GM20000 (cell line): Measurements from ENCODE around the gene TIMP2.

ENCODE experiments used
- DNase-seq: peaks from one replicate; pipeline ENCODE4 v3.0.0; 2012; ENCODE audit warnings: low spot score
- TF ChIP-seq, protein P1 (sequence below): IDR thresholded peaks from 2 replicates; pipeline ENCODE4 v1.5.1; 2012; ENCODE audit warnings: mild to moderate bottlenecking, control low read depth; ENCODE audit errors: extremely low read depth, missing control alignments

The TIMP2 gene

DNA sequence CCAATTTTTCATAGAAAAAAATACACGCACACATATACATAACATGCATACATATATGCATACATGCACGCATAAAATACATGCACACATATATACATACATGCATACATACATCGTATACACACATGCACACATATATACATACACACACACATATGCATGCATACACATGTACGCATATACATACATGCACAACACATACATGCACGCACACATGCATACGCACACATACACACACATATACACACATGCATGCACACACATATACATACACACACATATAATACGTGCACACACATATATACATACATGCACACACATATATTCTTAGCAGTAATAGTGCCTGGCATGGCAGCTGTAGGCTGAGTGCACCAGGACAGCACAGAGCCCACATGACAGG is 109.5 kb downstream of the TIMP2 start:
- TF ChIP-seq, protein P1, sequence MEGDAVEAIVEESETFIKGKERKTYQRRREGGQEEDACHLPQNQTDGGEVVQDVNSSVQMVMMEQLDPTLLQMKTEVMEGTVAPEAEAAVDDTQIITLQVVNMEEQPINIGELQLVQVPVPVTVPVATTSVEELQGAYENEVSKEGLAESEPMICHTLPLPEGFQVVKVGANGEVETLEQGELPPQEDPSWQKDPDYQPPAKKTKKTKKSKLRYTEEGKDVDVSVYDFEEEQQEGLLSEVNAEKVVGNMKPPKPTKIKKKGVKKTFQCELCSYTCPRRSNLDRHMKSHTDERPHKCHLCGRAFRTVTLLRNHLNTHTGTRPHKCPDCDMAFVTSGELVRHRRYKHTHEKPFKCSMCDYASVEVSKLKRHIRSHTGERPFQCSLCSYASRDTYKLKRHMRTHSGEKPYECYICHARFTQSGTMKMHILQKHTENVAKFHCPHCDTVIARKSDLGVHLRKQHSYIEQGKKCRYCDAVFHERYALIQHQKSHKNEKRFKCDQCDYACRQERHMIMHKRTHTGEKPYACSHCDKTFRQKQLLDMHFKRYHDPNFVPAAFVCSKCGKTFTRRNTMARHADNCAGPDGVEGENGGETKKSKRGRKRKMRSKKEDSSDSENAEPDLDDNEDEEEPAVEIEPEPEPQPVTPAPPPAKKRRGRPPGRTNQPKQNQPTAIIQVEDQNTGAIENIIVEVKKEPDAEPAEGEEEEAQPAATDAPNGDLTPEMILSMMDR: no peak
- no peak for DNase-seq

DNA sequence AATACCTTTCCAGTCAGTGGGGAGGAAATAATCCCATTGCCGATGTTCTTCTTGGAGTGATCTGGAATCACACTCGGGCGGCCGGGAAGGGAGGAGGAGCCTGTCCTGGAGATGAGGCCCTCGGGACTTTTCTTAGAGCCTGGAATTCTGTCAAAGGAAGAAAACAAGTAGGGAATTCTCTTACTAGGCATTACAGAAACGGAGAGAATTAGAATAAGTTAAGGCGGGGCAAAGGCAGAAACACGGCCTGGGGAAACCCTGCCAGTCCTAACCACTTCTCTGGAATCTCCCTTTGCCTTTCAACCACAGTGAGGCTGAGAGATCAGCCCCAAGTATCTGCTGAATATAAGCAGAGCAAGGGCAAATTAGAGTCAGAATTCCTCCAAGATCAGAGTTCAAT is 112.3 kb downstream of the TIMP2 start:
- no peak for DNase-seq

GRCh38 chr17:78808163-78808562 is 117.0 kb downstream of the TIMP2 start:
- TF ChIP-seq, protein P1: no peak
- DNase-seq: no peak

More for the DNA sequence above, 112.3 kb downstream of the TIMP2 start:
- TF ChIP-seq, protein P1: no peak

DNA sequence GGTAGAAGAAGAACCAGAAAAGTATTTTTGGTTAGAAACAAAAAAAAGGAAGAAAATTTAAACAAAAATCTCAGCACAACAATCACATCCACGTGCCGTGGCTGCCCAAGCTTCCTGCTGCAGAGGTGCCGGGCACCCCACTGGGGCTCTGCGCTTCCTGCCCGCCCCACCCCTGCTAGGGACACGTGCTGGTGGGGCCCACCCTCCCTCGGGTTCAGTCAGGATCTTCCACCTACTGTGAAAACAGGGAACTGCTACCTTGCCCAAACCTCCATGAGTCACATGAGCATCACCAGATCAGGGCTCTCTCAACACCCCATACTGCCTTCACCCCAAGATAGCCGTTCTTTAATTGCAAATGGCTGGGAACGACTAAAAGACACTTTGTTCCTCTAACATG is 118.7 kb downstream of the TIMP2 start:
- TF ChIP-seq, protein P1: no peak
- no peak for DNase-seq

GRCh38 chr17:78805301-78805700 is 119.9 kb downstream of the TIMP2 start:
- DNase-seq: no peak
- TF ChIP-seq, protein P1: no peak

DNA sequence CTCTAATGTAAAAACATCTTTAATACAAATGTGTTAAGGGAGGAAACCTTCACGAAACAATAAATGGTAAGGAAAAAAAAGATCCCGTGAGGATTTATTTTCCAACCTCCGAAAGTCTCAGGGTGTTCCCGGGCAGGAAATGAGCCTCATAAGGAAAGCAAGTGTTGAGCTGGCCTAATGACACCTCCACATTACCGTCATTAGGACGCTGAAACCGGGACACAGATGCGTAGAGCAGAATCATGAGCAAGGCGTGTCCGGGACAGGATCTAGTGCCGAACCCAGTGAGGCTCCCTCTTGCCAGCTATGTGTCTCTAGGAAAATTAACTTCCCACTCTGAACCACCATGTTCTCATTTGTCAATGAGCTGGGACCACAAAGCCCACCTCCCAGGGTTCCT is 120.4 kb downstream of the TIMP2 start:
- DNase-seq: no peak
- TF ChIP-seq, protein P1: no peak

- no peak for DNase-seq
- TF ChIP-seq, protein P1: no peak
Measured at GRCh38 chr17:78803186-78803845, 121.9 kb downstream of the TIMP2 start.
